ENCODE data around the gene AFF3. TPM values are rescaled to one million over a fixed set of nuclear protein-coding genes. Genes with fewer than 3 reads are reported as not detected.

The AFF3 gene
- total RNA-seq, 4 donors from 2014 or later: 5.3 to 216 (median 12.5) TPM

DNA sequence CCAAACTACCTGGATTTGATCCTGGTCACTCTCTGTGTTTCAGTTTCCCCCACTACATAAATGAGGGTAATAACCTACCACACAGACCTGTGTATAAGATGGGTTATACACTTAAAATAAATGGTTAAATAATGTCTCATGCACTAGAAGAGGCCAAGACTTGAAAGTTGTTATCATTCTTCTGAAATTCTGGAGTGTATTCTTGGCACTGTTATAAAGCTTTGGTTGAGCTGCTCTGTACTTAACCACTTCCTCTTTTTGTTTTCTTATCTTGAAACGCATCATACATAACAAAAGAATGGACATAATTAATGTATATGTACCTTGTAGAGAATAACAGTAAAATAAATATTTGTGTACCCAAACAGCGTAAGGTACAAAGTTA, 281.0 kb downstream of the AFF3 start:
- Histone ChIP-seq H3K36me3 (no peaks in the 10 kb centered on the region), H3K4me1 (peaks cover 0 to 9% (median 6%) of the 10 kb centered on the region in 4 donors), H3K27me3 (no peaks in the 10 kb centered on the region), H3K9me3 (no peaks in the 10 kb centered on the region), H3K27ac (no peak overlapping the region), H3K4me3 (no peak overlapping the region)
- no peak for TF ChIP-seq POLR2A (IDR thresholded peaks at IDR 0.05)
- TF ChIP-seq, protein P1, sequence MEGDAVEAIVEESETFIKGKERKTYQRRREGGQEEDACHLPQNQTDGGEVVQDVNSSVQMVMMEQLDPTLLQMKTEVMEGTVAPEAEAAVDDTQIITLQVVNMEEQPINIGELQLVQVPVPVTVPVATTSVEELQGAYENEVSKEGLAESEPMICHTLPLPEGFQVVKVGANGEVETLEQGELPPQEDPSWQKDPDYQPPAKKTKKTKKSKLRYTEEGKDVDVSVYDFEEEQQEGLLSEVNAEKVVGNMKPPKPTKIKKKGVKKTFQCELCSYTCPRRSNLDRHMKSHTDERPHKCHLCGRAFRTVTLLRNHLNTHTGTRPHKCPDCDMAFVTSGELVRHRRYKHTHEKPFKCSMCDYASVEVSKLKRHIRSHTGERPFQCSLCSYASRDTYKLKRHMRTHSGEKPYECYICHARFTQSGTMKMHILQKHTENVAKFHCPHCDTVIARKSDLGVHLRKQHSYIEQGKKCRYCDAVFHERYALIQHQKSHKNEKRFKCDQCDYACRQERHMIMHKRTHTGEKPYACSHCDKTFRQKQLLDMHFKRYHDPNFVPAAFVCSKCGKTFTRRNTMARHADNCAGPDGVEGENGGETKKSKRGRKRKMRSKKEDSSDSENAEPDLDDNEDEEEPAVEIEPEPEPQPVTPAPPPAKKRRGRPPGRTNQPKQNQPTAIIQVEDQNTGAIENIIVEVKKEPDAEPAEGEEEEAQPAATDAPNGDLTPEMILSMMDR (IDR thresholded peaks at IDR 0.05): no peak
- DNase-seq: no peak

DNA sequence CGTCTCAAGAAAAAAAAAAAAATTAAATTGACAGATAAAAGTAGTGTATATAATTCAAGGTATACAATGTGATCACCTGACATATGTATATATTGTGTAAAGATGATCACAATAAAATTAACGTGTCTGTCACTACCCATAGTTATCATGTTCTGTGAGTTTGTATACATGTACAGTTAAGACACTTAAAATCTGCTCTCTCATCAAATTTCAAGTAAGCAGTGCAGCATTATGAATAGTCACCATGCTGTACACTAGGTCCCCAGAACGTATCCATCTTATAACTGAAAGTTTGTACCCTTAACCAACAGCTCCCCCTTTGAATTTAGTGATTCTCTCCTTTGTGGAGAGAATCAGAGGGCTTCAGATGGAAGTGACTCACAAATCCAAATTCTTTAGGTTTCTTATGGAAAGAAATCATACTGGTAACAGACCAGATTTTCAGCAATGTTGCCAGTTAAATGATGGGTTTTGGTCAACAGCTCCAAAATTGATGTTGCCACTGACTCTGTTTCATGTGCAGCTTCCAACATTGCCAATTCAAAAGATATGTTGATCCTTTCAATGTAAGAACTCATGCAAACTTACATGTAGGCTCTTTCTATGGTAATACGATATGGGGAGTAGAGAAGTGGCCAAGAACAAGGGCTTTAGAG, 281.5 kb downstream of the AFF3 start:
- Histone ChIP-seq H3K9me3 (no peaks in the 10 kb centered on the region), H3K36me3 (no peaks in the 10 kb centered on the region), H3K4me1 (peaks cover 0 to 9% (median 6%) of the 10 kb centered on the region in 4 donors), H3K27ac (no peak overlapping the region), H3K27me3 (no peaks in the 10 kb centered on the region), H3K4me3 (no peak overlapping the region)
- TF ChIP-seq, protein P1 (IDR thresholded peaks at IDR 0.05): no peak
- no peak for TF ChIP-seq POLR2A (IDR thresholded peaks at IDR 0.05)
- no peak for DNase-seq

DNA sequence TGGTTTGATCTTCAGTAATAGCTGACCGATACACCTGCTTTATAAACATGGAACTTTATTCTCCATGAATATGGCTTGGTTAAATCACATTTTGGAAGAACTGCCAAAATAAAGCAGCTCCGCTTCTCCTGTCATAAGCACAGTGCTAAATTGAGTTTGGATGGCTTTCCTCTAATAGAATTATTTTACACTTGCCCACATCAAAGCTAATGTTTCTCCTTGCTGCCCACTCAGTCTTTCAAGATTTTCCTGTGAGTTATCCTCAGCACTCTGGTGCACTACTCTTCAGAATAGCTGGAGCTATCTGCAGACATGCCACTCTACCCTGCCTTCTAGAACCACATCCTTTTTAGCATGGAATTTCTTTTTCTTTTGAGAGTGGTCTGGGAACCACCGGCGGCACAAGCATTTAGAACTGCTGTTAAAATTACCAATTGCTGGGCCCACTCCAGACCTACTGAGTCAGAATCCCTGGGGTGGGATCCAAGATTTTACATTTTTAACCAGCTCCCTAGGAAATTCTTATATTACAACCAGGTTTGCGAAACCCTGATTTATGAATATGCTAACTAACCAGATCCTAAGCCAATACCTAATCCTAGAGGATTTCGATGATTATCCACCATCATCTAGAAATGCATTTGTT, 283.3 kb downstream of the AFF3 start:
- H3K36me3 ChIP-seq: no peaks in the 10 kb centered on the region

DNA sequence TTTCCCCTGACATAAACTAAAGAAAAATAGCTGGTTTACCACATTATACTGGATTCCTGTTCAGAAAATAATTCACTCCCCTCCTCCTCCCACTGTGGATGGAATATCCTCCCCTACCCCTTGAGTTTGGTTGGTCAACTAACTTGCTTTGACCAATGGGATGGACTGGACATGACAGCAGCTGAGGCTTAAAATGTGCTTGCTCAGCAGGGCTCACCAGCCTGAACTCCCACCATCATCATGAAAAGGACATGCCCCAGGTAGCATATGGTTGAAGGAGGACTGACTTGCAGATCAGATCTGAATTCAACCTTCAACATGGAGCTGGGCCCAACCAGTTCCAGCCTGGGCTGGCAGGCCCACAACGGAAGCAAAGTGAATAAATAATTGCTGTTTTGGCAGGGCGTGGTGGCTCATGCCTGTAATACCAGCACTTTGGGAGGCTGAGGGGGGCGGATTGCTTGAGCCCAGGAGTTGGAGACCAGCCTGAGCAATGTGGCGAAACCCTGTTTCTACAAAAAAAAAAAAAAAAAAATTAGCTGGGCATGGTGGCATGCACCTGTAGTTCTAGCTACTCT, 284.4 kb downstream of the AFF3 start:
- Histone ChIP-seq H3K4me3 (no peak overlapping the region), H3K9me3 (no peaks in the 10 kb centered on the region), H3K27me3 (no peaks in the 10 kb centered on the region), H3K4me1 (peaks cover 0 to 8% (median 6%) of the 10 kb centered on the region in 4 donors), H3K36me3 (no peaks in the 10 kb centered on the region), H3K27ac (no peak overlapping the region)
- TF ChIP-seq POLR2A (IDR thresholded peaks at IDR 0.05): no peak
- TF ChIP-seq, protein P1 (IDR thresholded peaks at IDR 0.05): no peak
- no peak for DNase-seq

More for the DNA sequence above, 283.3 kb downstream of the AFF3 start:
- no peak for DNase-seq
- H3K4me1 ChIP-seq: peaks cover 0 to 9% (median 6%) of the 10 kb centered on the region in 4 donors
- H3K27me3 ChIP-seq: no peaks in the 10 kb centered on the region
- H3K4me3 ChIP-seq: no peak overlapping the region
- no peak overlapping the region for H3K27ac ChIP-seq
- TF ChIP-seq, protein P1 (IDR thresholded peaks at IDR 0.05): no peak
- no peak for TF ChIP-seq POLR2A (IDR thresholded peaks at IDR 0.05)
- H3K9me3 ChIP-seq: no peaks in the 10 kb centered on the region

GRCh38 chr2:99857372-99857771, 285.0 kb downstream of the AFF3 start:
- H3K27ac ChIP-seq: no peak overlapping the region
- H3K4me1 ChIP-seq: peaks cover 0 to 6% (median 5%) of the 10 kb centered on the region in 4 donors
- TF ChIP-seq POLR2A (IDR thresholded peaks at IDR 0.05): no peak
- TF ChIP-seq, protein P1 (IDR thresholded peaks at IDR 0.05): no peak
- H3K4me3 ChIP-seq: no peak overlapping the region
- no peaks in the 10 kb centered on the region for H3K36me3 ChIP-seq
- no peaks in the 10 kb centered on the region for H3K27me3 ChIP-seq
- no peaks in the 10 kb centered on the region for H3K9me3 ChIP-seq
- DNase-seq: no peak
